ENCODE data around the gene CYSRT1.
"Not testable (repeated sequence)": the region's sequence is repeated elsewhere in the genome, so short reads cannot be mapped to it uniquely, and the experiment has no call there.

Gene CYSRT1

GRCh38 chr9:137251194-137251461 lies 26.2 kb downstream of the CYSRT1 start, which contains the start of gene STPG3:
STPG3 (plus strand) TSS chr9:137251286; CDS start chr9:137251287, 1 bp downstream.
- 70 to 76% methylated on average over 2 to 3 of the region's 4 CpGs for WGBS, 2 experiments (ENCODE audit: insufficient coverage in 2 of 2)
- Histone ChIP-seq H3K4me1 (ENCODE audit: control insufficient read depth, insufficient read depth, low read length, poor library complexity, severe bottlenecking) (peaks cover 10% of the 10 kb centered on the region), H3K9me3 (ENCODE audit: control insufficient read depth, low read length) (no peaks in the 10 kb centered on the region), H3K4me3 (ENCODE audit: extremely low read depth, insufficient read depth, low read length, poor library complexity, severe bottlenecking) (no peak within 1 kb of the TSS), H3K27ac (ENCODE audit: low read depth, low read length, severe bottlenecking) (no peak within 1 kb of the TSS), H3K36me3 (ENCODE audit: control insufficient read depth, insufficient read depth, low read length) (peaks cover 3% of the 10 kb centered on the region)

GRCh38 chr9:137251490-137252268 lies 26.7 kb downstream of the CYSRT1 start:
- WGBS, 2 experiments (ENCODE audit: insufficient coverage in 2 of 2) = 90 to 94% methylated on average over 15 to 17 of the region's 22 CpGs
- H3K4me1 ChIP-seq (ENCODE audit: control insufficient read depth, insufficient read depth, low read length, poor library complexity, severe bottlenecking) = peaks cover 15% of the 10 kb centered on the region
- H3K27ac ChIP-seq (ENCODE audit: low read depth, low read length, severe bottlenecking) = no peak overlapping the region
- no peaks in the 10 kb centered on the region for H3K9me3 ChIP-seq (ENCODE audit: control insufficient read depth, low read length)
- H3K36me3 ChIP-seq (ENCODE audit: control insufficient read depth, insufficient read depth, low read length) = peaks cover 9% of the 10 kb centered on the region
- no peak overlapping the region for H3K4me3 ChIP-seq (ENCODE audit: extremely low read depth, insufficient read depth, low read length, poor library complexity, severe bottlenecking)

- 81 to 87% methylated on average over 27 to 31 of the region's 35 CpGs for WGBS, 2 experiments (ENCODE audit: insufficient coverage in 2 of 2)
- Histone ChIP-seq H3K9me3 (ENCODE audit: control insufficient read depth, low read length) (no peaks in the 10 kb centered on the region), H3K4me1 (ENCODE audit: control insufficient read depth, insufficient read depth, low read length, poor library complexity, severe bottlenecking) (peaks cover 16% of the 10 kb centered on the region), H3K4me3 (ENCODE audit: extremely low read depth, insufficient read depth, low read length, poor library complexity, severe bottlenecking) (no peak overlapping the region), H3K36me3 (ENCODE audit: control insufficient read depth, insufficient read depth, low read length) (peaks cover 17% of the 10 kb centered on the region), H3K27ac (ENCODE audit: low read depth, low read length, severe bottlenecking) (no peak overlapping the region)
Measured at GRCh38 chr9:137252555-137253506, 27.9 kb downstream of the CYSRT1 start.

GRCh38 chr9:137253717-137254623 lies 29.0 kb downstream of the CYSRT1 start:
- Histone ChIP-seq H3K4me3 (ENCODE audit: extremely low read depth, insufficient read depth, low read length, poor library complexity, severe bottlenecking) (peak overlapping the region; percentile 97), H3K36me3 (ENCODE audit: control insufficient read depth, insufficient read depth, low read length) (peaks cover 29% of the 10 kb centered on the region), H3K27ac (ENCODE audit: low read depth, low read length, severe bottlenecking) (no peak overlapping the region), H3K9me3 (ENCODE audit: control insufficient read depth, low read length) (no peaks in the 10 kb centered on the region), H3K4me1 (ENCODE audit: control insufficient read depth, insufficient read depth, low read length, poor library complexity, severe bottlenecking) (peaks cover 16% of the 10 kb centered on the region)
- 60 to 63% methylated on average over 15 to 16 of the region's 21 CpGs for WGBS, 2 experiments (ENCODE audit: insufficient coverage in 2 of 2)

GRCh38 chr9:137254624-137255447 lies 29.9 kb downstream of the CYSRT1 start, which contains the start of gene NELFB:
NELFB (plus strand) TSS chr9:137255327.
- WGBS, 2 experiments (ENCODE audit: insufficient coverage in 2 of 2) = 1 to 2% methylated on average over 86 to 97 of the region's 105 CpGs
- peaks cover 34% of the 10 kb centered on the region for H3K36me3 ChIP-seq (ENCODE audit: control insufficient read depth, insufficient read depth, low read length)
- H3K9me3 ChIP-seq (ENCODE audit: control insufficient read depth, low read length) = no peaks in the 10 kb centered on the region
- H3K4me1 ChIP-seq (ENCODE audit: control insufficient read depth, insufficient read depth, low read length, poor library complexity, severe bottlenecking) = peaks cover 16% of the 10 kb centered on the region
- H3K4me3 ChIP-seq (ENCODE audit: extremely low read depth, insufficient read depth, low read length, poor library complexity, severe bottlenecking) = peak within 1 kb of the TSS; percentile 97
- H3K27ac ChIP-seq (ENCODE audit: low read depth, low read length, severe bottlenecking) = peak within 1 kb of the TSS; percentile 80

GRCh38 chr9:137255448-137256114 lies 30.6 kb downstream of the CYSRT1 start:
- H3K9me3 ChIP-seq (ENCODE audit: control insufficient read depth, low read length) = no peaks in the 10 kb centered on the region
- peak overlapping the region; percentile 80 for H3K27ac ChIP-seq (ENCODE audit: low read depth, low read length, severe bottlenecking)
- H3K4me3 ChIP-seq (ENCODE audit: extremely low read depth, insufficient read depth, low read length, poor library complexity, severe bottlenecking) = peak overlapping the region; percentile 97
- H3K4me1 ChIP-seq (ENCODE audit: control insufficient read depth, insufficient read depth, low read length, poor library complexity, severe bottlenecking) = peaks cover 16% of the 10 kb centered on the region
- WGBS, 2 experiments (ENCODE audit: insufficient coverage in 2 of 2) = 2 to 4% methylated on average over 40 to 45 of the region's 51 CpGs
- peaks cover 34% of the 10 kb centered on the region for H3K36me3 ChIP-seq (ENCODE audit: control insufficient read depth, insufficient read depth, low read length)

- peaks cover 34% of the 10 kb centered on the region for H3K36me3 ChIP-seq (ENCODE audit: control insufficient read depth, insufficient read depth, low read length)
- peak overlapping the region; percentile 97 for H3K4me3 ChIP-seq (ENCODE audit: extremely low read depth, insufficient read depth, low read length, poor library complexity, severe bottlenecking)
- no peak overlapping the region for H3K27ac ChIP-seq (ENCODE audit: low read depth, low read length, severe bottlenecking)
- 93 to 96% methylated on average over 13 to 15 of the region's 15 CpGs for WGBS, 2 experiments (ENCODE audit: insufficient coverage in 2 of 2)
- H3K9me3 ChIP-seq (ENCODE audit: control insufficient read depth, low read length) = no peaks in the 10 kb centered on the region
- H3K4me1 ChIP-seq (ENCODE audit: control insufficient read depth, insufficient read depth, low read length, poor library complexity, severe bottlenecking) = peaks cover 16% of the 10 kb centered on the region
Measured at GRCh38 chr9:137256362-137256761, 31.4 kb downstream of the CYSRT1 start.

GRCh38 chr9:137256856-137257255 lies 31.9 kb downstream of the CYSRT1 start:
- Histone ChIP-seq H3K27ac (ENCODE audit: low read depth, low read length, severe bottlenecking) (no peak overlapping the region), H3K36me3 (ENCODE audit: control insufficient read depth, insufficient read depth, low read length) (peaks cover 38% of the 10 kb centered on the region), H3K9me3 (ENCODE audit: control insufficient read depth, low read length) (no peaks in the 10 kb centered on the region), H3K4me3 (ENCODE audit: extremely low read depth, insufficient read depth, low read length, poor library complexity, severe bottlenecking) (no peak overlapping the region), H3K4me1 (ENCODE audit: control insufficient read depth, insufficient read depth, low read length, poor library complexity, severe bottlenecking) (peaks cover 13% of the 10 kb centered on the region)
- WGBS, 2 experiments (ENCODE audit: insufficient coverage in 2 of 2) = 97 to 98% methylated on average over 10 to 14 of the region's 15 CpGs

- not testable (repeated sequence) for H3K4me1 ChIP-seq (ENCODE audit: control insufficient read depth, insufficient read depth, low read length, poor library complexity, severe bottlenecking); H3K9me3 ChIP-seq (ENCODE audit: control insufficient read depth, low read length); H3K4me3 ChIP-seq (ENCODE audit: extremely low read depth, insufficient read depth, low read length, poor library complexity, severe bottlenecking); H3K27ac ChIP-seq (ENCODE audit: low read depth, low read length, severe bottlenecking)
- peaks cover 69% of the 10 kb centered on the region for H3K36me3 ChIP-seq (ENCODE audit: control insufficient read depth, insufficient read depth, low read length)
- 74 to 88% methylated on average over 2 to 4 of the region's 15 CpGs for WGBS, 2 experiments (ENCODE audit: insufficient coverage in 2 of 2)
Measured at GRCh38 chr9:137262173-137262908, 37.4 kb downstream of the CYSRT1 start.
